Measurements from ENCODE around the gene MAN1C1. TPM values are rescaled to one million over a fixed set of nuclear protein-coding genes. Genes with fewer than 3 reads are reported as not detected.

The MAN1C1 gene
- total RNA-seq, 2 donors from 2014 or later: 2.7 to 4.3 TPM

- intact Hi-C loops (cut with DNase I): no loop called here
- H3K9ac ChIP-seq (ENCODE audit: low read depth in 2 of 2, low read length in 2 of 2): peak within 1 kb of the TSS; percentile 92 to 94
- TF ChIP-seq CTCF (IDR thresholded peaks at IDR 0.05): no peak
- H3K9me3 ChIP-seq: no peaks in the 10 kb centered on the region
- peaks cover 10% of the 10 kb centered on the region for H3K4me1 ChIP-seq
- peak within 1 kb of the TSS; percentile 89 for H3K27ac ChIP-seq
- peak within 1 kb of the TSS; percentile 76 for H3K4me3 ChIP-seq
- no peaks in the 10 kb centered on the region for H3K27me3 ChIP-seq
- DNase-seq: peak; percentile 95
- no peaks in the 10 kb centered on the region for H3K36me3 ChIP-seq
Measured at GRCh38 chr1:25819491-25820246, 203.1 kb downstream of the MAN1C1 start, which contains the start of gene MTFR1L. Gene MTFR1L (plus strand): TSS chr1:25819954. CDS start chr1:25823105, 3,151 bp downstream.

GRCh38 chr1:25820247-25821111, 203.9 kb downstream of the MAN1C1 start:
- no peaks in the 10 kb centered on the region for H3K36me3 ChIP-seq
- H3K4me3 ChIP-seq: peak overlapping the region; percentile 76
- H3K9me3 ChIP-seq: no peaks in the 10 kb centered on the region
- no peaks in the 10 kb centered on the region for H3K27me3 ChIP-seq
- H3K9ac ChIP-seq (ENCODE audit: low read depth in 2 of 2, low read length in 2 of 2): peak overlapping the region; percentile 92 to 94
- H3K4me1 ChIP-seq: peaks cover 10% of the 10 kb centered on the region
- peak overlapping the region; percentile 89 for H3K27ac ChIP-seq
- intact Hi-C loops (cut with DNase I): no loop called here
- peak; percentile 56 for DNase-seq
- no peak for TF ChIP-seq CTCF (IDR thresholded peaks at IDR 0.05)

- Histone ChIP-seq H3K9ac (ENCODE audit: low read depth in 2 of 2, low read length in 2 of 2) (peak overlapping the region; percentile 92 to 94), H3K4me1 (peaks cover 10% of the 10 kb centered on the region), H3K9me3 (no peaks in the 10 kb centered on the region), H3K27me3 (no peaks in the 10 kb centered on the region), H3K4me3 (peak overlapping the region; percentile 76), H3K36me3 (no peaks in the 10 kb centered on the region), H3K27ac (peak overlapping the region; percentile 89)
- TF ChIP-seq CTCF (IDR thresholded peaks at IDR 0.05): no peak
- intact Hi-C loops (cut with DNase I): no loop called here
- DNase-seq: no peak
Measured at GRCh38 chr1:25821112-25821476, 204.5 kb downstream of the MAN1C1 start.

GRCh38 chr1:25821630-25822091, 205.1 kb downstream of the MAN1C1 start:
- no peaks in the 10 kb centered on the region for H3K27me3 ChIP-seq
- H3K27ac ChIP-seq: no peak overlapping the region
- intact Hi-C loops (cut with DNase I): no loop called here
- TF ChIP-seq CTCF (IDR thresholded peaks at IDR 0.05): no peak
- DNase-seq: no peak
- H3K4me3 ChIP-seq: no peak overlapping the region
- peaks cover 10% of the 10 kb centered on the region for H3K4me1 ChIP-seq
- no peaks in the 10 kb centered on the region for H3K9me3 ChIP-seq
- no peaks in the 10 kb centered on the region for H3K36me3 ChIP-seq
- peak overlapping the region; percentile 92 to 94 for H3K9ac ChIP-seq (ENCODE audit: low read depth in 2 of 2, low read length in 2 of 2)

- H3K27ac ChIP-seq: no peak overlapping the region
- TF ChIP-seq CTCF (IDR thresholded peaks at IDR 0.05): no peak
- intact Hi-C loops (cut with DNase I): no loop called here
Measured at GRCh38 chr1:25825605-25826004, 209.0 kb downstream of the MAN1C1 start.

More at GRCh38 chr1:25825605-25826004, 209.0 kb downstream of the MAN1C1 start:
- H3K4me1 ChIP-seq: peaks cover 6% of the 10 kb centered on the region
- peaks cover 7% of the 10 kb centered on the region for H3K36me3 ChIP-seq
- H3K4me3 ChIP-seq: no peak overlapping the region
- no peaks in the 10 kb centered on the region for H3K27me3 ChIP-seq
- H3K9me3 ChIP-seq: no peaks in the 10 kb centered on the region
- no peak overlapping the region for H3K9ac ChIP-seq (ENCODE audit: low read depth in 2 of 2, low read length in 2 of 2)
- no peak for DNase-seq
